ENCODE data around the gene SKAP1.

The SKAP1 gene

DNA sequence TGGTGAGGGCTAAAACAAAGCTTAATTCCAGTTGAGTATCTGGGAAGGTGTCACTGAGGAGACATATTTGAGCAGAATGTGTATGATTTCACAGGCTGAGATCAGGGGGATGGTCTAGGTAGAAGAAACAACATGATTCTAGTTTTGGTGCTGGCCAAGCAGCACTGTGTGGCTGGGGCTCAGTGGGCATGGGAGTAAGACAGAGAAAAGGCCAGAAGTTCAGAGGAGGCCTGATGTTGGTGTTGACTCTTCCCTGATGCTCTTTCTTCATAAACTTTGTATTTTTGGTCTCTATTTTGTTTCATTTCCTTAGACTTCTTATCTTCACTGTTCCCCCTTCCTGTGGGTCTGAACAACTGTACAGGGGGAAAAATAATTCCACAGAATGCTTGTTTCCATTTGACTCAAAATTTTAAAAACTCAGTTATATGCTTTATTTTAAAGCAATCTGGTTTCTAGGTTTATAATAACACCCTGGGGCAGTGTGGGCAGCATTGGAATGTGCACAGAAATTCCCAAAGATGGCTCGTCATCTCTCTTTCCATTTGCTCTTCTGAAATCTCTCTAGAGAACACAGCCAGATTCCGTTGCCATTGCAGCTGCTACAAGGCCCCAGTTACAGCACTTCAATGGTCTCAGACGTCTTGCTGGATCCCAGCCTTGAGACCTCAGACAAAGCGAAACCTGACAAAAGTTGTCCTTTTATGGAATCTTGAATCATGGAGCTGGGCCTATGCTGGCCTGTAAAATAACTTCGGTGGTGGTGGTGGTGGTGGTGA is 254.1 kb downstream of the SKAP1 start:
- no peak for DNase-seq (ENCODE audit: low read depth in 2 of 2)

DNA sequence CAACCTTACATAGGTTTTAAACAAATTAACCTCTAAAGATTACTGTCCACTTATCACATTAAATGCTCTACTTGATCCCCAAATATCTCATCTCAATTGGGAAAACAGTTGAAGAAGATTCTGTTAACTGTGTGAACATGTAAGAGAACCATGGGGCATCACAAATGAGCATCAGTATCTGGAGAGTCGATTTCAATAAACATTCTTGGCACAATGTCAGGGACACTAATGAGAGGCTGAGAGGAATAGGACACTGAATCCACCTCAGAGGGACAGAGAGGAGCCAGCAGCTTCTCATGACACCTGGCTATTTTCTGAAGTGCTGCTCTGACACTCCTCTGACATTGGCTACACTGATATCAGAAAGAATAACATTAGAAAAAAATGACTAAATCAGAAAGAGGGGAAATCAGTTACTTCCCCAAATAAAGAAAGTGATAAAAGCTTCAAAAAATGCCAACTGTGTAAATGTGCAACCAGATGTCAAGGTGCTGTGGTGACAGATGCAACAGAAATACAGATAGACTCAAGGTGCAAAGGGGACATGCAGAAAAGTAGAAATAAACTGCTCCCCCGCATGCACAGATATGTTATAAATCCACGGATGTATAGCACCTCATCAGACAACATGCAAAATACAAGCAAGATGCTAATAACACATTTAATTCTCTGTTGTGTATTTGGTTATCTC is 255.0 kb downstream of the SKAP1 start:
- DNase-seq (ENCODE audit: low read depth in 2 of 2) = no peak

DNA sequence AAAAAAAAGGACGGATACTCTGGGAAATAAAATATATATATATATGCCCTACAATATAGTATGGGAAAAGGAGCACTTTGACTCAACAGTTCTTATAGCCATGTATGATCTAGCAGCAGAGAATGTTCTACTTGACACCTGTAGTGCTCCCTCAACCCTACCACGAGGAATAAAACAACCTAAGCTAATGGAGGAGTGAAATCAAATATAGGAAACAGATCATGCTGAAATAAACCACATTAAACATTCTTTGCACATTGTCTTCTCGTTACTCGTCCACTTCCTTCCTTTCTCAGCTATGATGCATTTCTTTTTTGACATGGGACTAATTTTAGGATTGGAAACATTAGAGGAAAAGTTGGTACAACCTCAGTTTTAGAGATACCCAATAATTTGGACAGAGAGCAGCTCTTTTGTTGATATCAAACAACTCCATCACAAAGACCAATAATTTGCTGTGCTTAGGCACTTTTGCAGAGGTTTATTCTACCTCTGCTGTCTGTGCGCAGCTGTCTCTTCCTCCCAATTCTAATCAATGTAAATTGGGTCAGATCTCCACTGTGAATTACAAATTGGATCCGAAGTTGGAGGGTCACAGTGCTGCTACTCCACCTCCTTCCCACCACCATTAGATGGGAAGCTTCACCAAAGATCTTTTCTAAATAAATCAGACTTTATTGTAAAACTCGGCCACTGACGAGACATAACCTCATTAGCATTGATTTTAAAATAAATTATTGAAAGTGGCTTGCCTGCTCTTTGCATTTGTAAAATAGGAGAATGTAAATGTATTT is 256.6 kb downstream of the SKAP1 start:
- no peak for DNase-seq (ENCODE audit: low read depth in 2 of 2)

DNA sequence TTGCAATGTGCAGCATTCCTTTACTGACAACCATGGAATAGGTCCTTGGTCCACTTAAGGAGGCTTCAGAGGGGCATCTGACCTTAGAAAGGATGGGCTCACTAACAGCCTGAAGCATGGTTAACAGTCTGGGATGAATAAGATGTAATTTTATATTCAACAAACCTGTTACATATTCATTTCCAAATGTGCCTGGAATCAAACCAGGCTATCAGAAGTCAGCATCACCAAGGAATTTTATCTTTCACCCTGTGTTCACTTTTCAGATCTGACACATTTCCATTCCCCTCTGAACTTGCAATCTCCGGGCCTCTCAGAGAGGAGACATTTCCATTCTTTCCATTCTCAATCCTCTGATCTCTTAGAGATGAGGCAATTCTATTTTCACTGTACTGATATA is 260.1 kb downstream of the SKAP1 start:
- DNase-seq (ENCODE audit: low read depth in 2 of 2) = no peak

DNA sequence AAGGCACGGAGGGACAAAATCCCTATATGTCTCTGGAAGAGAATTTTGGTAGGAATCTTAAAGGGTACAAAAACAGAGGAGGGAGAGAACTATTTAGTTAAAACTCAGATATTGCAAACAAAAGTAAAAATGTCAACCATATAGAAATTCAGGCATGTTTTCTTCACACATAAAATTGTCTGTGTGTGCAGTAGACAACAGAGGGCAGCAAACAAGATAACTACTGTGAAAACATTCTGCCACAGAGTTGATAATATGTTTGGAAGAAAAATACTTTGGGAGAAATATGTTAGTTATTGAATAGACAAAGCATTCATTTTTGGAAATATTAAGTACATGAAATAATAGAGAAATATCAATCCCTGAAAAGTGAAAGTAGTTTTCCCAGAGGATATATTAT is 266.2 kb downstream of the SKAP1 start:
- DNase-seq (ENCODE audit: low read depth in 2 of 2) = no peak

DNA sequence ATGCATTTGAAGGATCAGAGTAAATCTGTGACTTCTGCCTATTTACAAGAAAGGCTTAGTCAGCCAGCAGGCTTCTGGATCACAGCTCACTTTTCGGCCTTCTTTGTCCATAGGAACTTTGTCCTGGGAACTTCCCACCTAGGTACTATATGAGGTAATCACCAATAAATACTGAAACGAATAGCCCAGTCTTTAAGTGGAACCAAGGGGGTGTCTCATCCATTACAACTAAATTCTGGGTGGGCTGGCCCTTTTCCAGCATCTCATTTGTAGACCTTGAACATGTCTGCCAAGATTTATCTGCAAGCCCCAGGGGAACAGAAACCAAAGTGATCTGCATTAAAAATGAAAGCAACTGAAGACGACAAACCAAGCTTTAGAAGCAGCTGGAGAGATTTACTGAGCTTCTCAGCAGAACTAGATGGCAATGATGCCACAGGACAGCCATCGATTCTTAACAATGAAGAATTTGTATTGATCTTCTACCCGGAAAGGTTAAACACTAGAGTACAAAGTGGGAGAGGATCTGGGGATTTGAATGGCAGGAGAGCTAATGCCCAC is 267.0 kb downstream of the SKAP1 start:
- no peak for DNase-seq (ENCODE audit: low read depth in 2 of 2)

DNA sequence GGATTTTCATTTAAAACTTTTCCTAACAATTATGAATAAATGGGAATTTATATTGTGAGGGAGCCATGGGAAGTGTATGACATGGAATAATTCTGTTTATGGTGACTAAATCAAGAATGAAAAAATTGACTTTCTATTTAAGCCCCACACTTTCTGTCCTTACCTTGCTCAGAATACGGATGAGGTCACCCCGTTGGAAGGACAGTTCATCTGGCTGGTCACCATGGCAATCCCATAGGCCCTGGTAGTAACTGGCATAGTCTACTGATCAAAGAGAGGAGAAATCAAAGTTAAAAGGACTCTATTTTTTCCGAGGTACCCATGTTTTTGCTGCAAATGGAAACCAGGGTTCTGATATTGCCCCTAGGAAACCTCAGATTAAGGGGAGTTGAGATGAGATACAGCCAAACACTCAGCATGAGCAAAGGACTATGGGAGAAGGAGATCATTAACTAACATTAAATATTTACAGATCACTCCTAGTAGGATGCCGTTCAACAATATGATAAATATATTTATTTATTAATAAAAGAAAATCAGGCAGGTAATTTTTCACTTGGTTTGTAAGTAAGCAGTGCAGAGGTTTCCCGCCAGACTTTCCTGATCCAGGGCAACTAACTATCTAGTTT is 267.6 kb downstream of the SKAP1 start:
- DNase-seq (ENCODE audit: low read depth in 2 of 2) = no peak

DNA sequence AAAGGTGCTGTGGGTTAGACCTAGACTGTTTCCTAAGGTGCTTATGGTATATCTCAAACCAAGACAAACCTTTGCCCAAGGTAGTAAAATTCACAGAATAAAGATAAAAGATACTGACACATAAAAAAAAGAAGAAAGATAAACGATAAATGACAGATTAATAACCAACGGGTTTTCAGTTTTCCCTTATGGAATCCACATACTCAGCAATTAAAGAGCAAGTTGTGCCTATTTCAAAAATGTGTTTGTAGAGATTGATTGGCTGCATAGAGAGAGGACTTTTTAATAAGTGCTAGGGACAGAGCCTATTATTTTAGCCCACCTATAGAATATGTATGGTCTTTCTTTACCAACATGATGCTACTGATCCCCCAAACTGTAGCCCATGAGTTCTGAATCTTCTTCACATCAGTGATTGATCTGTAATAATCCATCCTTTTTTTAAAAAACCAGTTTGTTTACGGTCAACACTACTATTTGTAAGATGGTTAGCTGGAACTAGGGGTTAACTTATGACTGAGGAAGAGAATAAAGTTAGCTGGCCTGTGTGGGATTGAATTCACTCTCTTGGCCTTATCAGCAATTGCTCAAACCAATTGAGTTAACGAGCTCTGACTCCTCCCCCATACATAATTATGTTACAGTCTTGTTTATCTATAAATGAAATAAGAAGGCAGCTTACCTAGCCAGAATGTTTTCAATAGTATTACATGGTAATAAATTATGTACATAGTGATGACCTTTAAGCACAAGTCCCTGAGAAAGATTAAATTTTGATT is 268.7 kb downstream of the SKAP1 start:
- DNase-seq (ENCODE audit: low read depth in 2 of 2) = no peak

DNA sequence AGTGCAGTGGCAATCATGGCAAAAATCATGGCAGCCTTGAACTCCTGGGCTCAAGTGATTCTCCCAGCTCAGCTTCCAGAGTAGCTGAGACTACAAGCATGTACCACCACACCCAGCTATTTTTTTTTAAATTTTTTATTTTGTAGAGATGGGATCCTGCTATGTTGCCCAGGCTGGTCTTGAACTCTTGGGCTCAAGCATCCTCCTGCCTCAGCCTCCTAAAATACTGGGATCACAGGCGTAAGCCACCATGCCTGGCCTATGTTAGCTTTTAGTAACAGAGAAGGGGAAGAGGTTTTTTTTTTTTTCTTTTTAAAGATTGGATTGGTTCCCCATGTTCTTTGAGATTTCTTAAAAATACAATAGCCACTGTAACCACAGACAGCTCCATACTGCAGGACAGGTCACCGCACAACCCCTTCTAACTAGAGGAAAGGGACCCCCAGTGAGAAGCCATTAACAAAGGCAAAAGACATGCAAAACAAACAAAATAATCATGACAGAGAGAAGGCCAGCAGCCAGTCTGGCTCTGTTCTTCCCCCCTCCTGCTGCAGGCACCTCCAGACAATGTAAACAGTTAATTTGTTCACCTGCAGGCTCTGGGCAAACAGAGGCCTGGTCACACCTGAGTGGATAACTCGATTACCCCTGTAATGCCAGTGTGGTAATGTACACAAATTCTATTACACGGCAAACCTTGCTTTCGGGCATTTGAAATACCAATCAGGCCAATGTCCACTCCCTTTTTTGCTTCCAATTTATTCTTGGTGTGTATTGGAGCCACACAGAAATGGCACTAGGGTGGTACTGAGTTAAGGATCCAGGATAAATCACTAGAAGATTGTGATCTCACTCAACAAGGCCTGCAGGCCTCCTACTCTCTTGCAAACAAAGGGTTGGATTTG is 269.6 kb downstream of the SKAP1 start:
- no peak for DNase-seq (ENCODE audit: low read depth in 2 of 2)

DNA sequence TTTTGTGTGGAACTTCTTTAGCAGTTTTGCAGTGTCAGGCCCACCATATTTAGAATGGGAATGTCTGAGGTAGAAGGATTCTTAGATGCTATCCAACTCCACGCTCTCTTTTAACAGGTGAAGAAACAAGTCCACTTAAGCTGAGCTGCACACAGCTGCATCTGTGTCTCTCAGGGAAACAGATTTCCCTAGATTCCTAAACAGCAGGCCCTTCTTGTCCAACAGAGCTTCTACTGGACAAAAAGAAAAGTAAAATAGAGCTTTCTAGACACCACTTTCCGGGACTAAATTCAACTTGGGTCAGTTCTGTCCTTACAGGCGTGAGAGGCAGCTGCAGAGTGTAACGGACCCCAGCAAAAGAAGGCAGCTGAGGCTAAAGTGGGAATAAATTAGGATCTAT is 270.8 kb downstream of the SKAP1 start:
- no peak for DNase-seq (ENCODE audit: low read depth in 2 of 2)

DNA sequence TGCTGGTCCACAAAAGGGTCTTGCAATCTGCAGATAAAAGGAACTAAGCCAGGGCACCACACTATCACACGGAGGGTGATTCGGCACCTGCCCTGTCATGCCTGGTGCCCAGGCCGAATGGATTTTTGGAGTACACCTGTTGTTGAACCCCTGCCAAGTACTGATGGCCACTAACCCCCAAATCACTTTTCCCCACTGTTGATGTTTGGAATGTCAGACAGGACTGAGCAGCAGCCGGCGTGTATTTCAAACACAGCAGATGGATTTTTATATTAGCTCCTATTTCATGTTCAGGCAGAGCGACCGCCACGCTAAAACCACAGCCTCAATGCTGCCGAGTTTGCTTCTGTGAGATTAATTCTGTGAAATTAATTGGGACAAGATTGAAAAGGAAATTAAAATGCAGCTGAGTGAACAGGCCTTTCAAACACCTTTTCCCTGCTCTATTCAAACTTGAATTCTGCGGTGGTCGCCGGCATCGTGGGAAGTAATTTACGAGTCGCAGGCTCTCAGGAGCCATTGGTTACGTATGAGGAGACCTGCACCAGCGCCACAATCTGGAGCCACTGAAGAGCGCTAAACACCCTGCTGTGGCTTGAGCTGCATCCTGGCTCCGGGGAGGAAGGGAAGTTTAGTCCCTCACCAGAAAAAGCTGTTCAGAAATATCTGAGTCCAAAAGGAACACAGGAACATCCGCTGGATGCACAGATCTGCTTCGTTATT is 274.0 kb downstream of the SKAP1 start:
- no peak for DNase-seq (ENCODE audit: low read depth in 2 of 2)

DNA sequence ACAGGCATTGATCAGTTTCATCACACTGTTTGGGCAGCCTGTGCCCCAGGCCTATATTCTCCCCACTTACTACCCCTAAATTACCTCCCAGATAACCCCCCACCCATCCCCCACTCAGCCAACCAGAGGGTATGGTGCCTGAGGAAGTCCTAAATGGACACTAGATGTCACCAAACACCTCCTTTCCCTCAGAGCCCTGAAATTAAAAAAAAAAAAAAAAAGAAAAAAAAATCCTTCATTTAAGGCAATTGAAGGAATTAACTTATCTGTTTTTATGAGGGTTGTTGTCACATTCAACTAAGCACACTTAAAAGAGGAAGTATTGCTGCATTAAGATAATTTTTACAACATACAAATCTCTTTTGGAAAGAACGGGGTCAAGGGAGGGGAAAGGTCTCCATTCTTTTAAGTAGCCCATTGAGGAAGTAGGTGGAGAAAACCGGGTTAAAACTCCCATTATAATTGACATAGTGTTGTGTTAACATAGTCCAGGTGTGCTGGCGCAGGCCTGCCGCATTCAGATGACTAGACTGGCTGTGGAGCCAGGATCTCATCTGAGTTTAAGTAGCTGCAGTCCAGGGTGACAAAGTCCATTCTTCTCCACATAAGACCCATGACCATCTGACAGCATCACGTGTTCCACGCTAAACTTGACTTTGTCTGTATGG is 276.2 kb downstream of the SKAP1 start:
- no peak for DNase-seq (ENCODE audit: low read depth in 2 of 2)

DNA sequence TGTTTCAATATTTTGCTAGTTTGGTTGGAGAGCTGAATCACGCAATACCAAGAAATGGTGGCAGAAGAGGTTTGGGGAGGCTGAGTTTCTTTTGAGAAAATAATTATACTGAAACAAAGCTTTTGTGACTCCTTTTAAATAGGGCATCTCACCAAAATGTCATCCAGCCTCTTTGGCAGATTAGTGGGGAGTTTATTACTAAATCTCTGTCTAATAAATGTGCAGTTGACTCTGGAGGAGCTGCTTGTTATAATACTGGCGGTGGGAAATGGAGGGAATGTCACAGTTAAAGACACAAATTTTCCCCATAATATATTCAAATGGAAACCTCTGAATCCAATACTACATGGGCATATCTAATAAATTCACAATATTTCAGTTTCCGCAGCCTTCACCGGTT is 277.7 kb downstream of the SKAP1 start:
- DNase-seq (ENCODE audit: low read depth in 2 of 2) = no peak

DNA sequence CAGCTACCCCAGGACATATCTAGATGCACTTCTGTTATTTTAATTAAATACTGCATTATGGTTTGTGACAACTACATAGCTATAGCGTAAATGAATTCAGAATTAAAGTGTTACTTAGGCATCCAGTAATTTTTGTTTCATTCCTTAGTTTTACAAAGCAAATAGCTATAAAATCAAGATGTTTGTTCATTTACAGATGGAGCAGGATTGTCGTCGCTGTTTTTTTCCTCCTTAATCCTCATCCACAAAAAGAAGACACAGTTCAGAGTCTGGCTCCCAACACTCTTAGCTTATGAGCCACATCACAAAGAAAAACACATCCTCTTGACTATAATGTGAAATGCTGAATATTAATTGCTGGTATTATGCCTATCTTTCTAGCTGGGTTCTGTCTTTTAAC is 278.8 kb downstream of the SKAP1 start:
- no peak for DNase-seq (ENCODE audit: low read depth in 2 of 2)

DNA sequence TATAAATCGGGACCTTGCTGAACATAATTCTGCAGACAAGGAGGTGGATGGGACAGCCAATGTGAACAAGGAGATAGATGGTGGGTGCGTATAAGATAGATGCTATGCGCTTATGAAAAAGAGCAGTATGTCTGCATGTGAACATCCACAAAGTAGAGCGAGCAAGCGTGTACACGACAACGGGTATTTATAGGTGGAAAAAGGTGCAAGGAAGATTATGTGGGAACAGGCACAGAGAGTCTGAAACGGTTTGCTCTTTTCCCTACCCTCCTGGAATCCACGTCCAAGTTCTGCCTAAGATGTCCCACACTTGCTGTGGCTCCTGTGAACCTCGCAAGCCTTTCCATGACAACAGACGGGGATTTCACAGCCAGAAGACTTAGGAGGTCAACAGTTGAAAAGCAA is 279.4 kb downstream of the SKAP1 start:
- no peak for DNase-seq (ENCODE audit: low read depth in 2 of 2)

DNA sequence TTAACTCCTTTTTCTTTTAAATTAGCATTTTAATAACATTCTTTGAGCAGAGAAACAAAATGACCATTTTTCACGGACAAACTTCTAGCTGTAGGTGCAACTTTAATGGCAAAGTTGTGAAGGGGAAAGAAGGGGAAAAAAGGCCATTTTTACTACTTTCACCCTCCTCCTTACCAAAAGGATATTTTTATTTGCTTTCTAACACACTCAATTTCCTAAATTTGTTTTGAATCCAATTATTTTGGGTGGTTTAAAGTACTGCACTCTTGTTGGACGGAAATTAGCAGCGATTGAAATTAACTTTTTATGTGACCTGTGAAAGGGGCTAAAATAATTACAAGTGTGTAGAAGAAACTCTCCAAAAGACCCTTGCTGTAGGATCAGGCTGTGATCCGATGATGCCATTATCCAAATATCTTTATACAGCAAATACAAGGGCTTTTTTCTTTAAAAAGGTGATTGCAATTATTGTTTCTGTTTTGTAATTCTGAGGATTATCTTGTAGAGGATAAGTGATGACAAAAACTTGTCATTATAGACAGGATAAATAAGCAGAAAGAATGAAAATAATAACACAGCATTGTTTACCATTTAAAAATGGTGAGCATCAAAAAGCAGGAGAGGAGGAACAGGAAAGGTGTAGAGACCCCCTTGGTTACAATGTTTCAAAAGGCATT is 280.1 kb downstream of the SKAP1 start:
- DNase-seq (ENCODE audit: low read depth in 2 of 2) = no peak

DNA sequence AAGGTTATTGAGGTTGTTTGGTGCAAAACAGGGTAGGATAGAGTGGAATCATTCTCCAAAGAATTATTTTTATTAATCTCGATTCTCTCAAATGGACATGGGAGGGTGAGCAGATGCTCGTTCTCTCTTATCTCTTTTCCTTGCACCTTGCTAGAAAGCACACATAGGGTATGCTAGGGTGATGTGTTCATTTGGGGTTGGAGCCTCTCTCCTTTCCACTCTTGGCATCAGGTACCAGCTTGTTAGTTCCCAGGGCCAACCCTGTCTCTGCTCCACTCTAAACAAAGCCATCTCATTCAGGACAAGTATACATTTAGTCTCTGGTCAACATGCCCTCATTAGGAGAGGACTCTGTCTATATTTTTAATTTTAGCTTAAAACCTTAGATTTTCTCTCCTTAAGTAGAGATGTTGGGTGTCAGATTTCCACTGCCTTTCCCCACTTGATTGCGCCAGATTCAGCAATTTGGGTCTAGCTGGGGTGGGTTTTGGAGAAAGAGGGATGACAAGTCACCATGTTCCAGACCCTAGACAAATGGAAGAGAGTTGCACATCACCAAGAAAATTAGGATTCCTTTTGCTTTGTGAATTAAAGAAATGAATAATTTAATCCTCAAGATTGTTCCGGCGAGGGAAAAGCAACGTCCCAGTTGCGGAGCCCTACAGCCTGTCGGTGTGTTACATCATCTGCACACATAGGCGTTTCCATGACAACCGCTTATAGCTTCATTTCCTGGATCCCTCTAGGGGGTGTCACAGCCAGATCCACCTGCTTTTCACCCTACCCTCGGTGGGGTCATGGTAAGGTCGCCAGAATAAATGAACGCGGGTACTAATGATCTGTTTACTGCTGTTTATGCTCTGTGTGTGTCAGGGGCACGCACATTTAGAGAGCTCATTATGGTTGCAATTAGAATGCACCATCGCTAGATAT is 280.9 kb downstream of the SKAP1 start:
- no peak for DNase-seq (ENCODE audit: low read depth in 2 of 2)

Data from stimulated activated CD4-positive, alpha-beta T cell treated with anti-CD3 and anti-CD28 coated beads, Interleukin-1b, Interleukin-23, amount 100 ng/mL, for 1 hour (primary cell).